ENCODE results near the gene PSRC1.

- TF ChIP-seq, protein P1, sequence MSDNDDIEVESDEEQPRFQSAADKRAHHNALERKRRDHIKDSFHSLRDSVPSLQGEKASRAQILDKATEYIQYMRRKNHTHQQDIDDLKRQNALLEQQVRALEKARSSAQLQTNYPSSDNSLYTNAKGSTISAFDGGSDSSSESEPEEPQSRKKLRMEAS (IDR thresholded peaks at IDR 0.05; ENCODE audit: low read depth, low read length): no peak
- TF ChIP-seq, protein P2, sequence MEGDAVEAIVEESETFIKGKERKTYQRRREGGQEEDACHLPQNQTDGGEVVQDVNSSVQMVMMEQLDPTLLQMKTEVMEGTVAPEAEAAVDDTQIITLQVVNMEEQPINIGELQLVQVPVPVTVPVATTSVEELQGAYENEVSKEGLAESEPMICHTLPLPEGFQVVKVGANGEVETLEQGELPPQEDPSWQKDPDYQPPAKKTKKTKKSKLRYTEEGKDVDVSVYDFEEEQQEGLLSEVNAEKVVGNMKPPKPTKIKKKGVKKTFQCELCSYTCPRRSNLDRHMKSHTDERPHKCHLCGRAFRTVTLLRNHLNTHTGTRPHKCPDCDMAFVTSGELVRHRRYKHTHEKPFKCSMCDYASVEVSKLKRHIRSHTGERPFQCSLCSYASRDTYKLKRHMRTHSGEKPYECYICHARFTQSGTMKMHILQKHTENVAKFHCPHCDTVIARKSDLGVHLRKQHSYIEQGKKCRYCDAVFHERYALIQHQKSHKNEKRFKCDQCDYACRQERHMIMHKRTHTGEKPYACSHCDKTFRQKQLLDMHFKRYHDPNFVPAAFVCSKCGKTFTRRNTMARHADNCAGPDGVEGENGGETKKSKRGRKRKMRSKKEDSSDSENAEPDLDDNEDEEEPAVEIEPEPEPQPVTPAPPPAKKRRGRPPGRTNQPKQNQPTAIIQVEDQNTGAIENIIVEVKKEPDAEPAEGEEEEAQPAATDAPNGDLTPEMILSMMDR (IDR thresholded peaks at IDR 0.05; ENCODE audit: low read depth, low read length): no peak
- TF ChIP-seq POLR2A (IDR thresholded peaks at IDR 0.05; ENCODE audit: extremely low read depth, insufficient read length): no peak
- TF ChIP-seq MYC (IDR thresholded peaks at IDR 0.05; ENCODE audit: low read depth, low read length): no peak
These were observed 17.9 kb downstream of the PSRC1 start for GRCh38 chr1:109265016-109265415.

Measured in NB4 (cell line).